ENCODE measurements around the gene GLI1.

- TF ChIP-seq CTCF (IDR thresholded peaks at IDR 0.05; ENCODE audit: poor library complexity, severe bottlenecking) (no peak), REST (IDR thresholded peaks at IDR 0.05; ENCODE audit: borderline replicate concordance) (no peak), POLR2AphosphoS5 (IDR thresholded peaks at IDR 0.05) (no peak), EZH2 (IDR thresholded peaks at IDR 0.05; ENCODE audit: borderline replicate concordance, insufficient read depth, low read length, poor library complexity, severe bottlenecking) (no peak), EP300 (conservative IDR thresholded peaks at IDR 0.05; ENCODE audit: poor library complexity, severe bottlenecking) (no peak), TAF1 (IDR thresholded peaks at IDR 0.05; ENCODE audit: low read depth) (no peak), MXI1 (conservative IDR thresholded peaks at IDR 0.05; ENCODE audit: poor library complexity, severe bottlenecking) (no peak), RAD21 (conservative IDR thresholded peaks at IDR 0.05) (no peak), SMC3 (conservative IDR thresholded peaks at IDR 0.05; ENCODE audit: poor library complexity) (no peak)
These were observed 925 bp upstream of the GLI1 start for GRCh38 chr12:57458665-57459054.

Measured in neural cell (in vitro differentiated cells).